Measurements from ENCODE around the gene NOS1.
"Not testable (repeated sequence)": the region's sequence is repeated elsewhere in the genome, so short reads cannot be mapped to it uniquely, and the experiment has no call there.

Gene NOS1

DNA sequence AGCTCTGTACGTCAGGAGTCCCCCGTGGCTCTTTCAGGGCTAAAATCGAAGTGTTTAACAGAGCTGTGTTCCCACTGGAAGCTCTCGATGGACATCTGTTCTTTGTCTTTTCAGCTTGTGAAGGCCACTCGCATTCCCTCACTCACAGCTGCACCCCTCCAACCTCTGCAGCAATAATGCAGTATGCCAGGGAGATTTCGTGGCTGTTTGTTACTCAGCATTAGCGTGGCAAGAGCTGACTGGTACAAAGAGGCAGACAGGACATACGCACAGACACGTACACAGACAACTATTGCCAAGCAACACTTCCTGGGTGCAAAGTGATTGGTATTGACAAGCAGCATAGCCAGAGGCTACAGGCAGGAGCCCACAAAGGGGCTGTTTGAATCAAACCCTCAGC is 159.4 kb downstream of the NOS1 start:
- DNase-seq = no peak

DNA sequence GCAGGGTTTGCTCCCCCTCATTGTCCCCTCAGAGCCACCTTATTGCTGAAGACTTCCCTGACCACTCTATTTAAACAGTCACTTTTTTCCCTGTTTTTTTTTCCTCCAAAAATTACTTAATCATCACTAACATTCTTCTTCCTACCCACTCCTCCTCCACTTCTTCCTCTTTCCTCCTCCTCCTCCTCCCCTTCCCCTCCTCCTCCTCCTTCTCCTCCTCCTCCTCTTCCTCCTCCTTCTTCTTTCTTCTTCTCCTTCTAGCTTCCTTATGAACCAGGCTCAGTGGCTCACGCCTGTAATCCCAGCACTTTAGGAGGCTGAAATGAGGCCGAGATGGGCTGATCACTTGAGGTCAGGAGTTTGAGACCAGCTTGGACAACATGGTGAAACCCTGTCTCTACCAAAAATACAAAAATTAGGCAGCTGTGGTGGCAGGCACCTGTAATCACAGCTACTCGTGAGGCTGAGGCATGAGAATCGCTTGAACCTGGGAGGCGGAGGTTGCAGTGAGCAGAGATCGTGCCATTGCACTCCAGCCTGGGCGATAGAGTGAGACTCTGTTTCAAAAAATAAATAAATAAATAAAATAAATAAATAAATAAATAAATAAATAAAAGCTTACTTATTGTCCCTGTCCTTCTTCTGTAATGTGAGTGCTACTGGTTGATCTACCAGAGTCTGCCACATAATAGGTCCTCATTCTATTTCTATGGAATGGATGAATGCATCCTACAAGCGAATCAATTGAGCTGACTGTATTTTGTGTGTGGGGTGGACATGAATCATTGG is 161.3 kb downstream of the NOS1 start:
- DNase-seq = not testable (repeated sequence)

DNA sequence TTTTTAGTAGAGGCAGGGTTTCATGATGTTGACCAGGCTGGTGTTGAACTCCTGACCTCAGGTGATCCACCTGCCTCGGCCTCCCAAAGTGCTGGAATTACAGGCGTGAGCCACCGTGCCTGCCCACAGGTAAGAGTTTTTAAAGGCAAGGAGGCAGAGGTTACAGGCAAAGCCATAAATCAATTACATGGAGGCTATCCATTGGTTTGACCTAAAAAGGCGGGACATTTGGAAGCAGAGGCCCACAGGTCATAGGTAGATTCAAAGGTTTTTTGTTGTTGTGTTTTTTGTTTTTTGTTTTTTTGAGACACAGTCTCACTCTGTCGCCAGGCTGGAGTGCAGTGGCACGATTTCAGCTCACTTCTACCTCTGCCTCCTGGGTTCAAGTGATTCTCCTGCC is 165.1 kb downstream of the NOS1 start:
- not testable (repeated sequence) for DNase-seq

DNA sequence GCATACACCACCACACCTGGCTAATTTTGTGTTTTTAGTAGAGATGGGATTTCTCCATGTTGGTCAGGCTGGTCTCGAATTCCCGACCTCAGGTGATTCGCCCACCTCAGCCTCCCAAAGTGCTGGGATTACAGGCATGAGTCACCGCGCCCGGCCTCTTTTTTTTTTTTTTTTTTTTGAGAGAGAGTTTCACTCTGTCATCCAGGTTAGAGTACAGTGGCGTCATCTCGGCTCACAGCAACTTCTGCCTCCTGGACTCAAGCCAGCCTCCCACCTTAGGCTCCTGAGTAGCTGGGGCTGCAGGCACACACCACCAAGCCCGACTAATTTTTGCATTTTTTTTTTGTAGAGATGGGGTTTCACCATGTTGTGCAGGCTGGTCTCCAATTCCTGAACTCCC is 166.4 kb downstream of the NOS1 start:
- DNase-seq = not testable (repeated sequence)

DNA sequence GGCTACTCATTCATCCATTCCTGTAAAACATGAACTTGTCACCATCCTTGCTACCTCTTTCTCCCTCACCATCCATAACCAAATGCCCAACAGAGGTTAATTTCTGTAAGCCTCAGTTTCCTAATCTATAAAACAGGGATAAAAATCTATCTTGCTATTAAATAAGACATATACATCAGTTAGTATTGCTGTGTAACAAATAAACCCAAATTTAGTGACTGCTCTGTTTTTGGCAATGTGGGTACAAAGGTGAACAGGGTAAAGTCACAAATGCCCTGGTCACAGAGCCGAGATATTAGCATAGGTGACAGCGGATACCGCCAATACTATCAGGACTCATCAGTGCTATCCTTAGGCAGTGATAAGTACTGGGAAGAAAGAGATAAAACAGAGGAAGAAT is 167.5 kb downstream of the NOS1 start:
- DNase-seq = no peak

DNA sequence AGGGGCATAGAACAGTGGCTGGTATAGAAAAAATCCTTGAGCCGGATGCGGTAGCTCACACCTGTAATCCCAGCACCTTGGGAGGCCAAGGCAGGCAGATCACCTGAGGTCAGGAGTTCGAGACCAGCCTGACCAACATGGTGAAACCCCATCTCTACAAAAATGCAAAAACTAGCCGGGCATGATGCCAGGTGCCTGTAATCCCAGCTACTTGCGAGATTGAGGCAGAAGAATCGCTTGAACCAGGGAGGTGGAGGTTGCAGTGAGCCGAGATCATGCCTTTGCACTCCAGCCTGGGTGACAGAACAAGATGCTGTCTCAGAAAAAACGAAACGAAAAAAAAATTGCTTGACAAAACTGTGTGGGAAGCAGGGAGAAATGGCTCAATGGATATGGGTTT is 168.8 kb downstream of the NOS1 start:
- DNase-seq = not testable (repeated sequence)

DNA sequence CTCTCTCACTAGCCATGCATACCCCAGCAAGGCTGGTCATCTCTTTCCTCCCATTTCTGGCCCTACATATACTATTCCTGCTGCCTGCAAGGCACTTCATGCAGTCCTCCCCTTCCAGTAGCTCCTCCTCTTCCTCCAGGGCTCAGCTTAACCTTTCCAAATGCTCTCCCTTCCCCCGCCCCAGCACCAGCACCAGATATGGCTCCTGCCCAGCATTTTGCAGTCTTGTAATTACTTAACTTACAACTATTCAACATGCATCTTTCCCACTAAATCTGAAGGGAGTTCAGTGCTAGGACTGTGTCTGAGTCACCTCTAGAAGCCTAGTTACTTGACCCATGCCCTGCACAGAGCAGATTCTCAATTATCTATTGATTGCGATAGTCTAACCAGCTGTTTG is 169.4 kb downstream of the NOS1 start:
- DNase-seq = no peak

DNA sequence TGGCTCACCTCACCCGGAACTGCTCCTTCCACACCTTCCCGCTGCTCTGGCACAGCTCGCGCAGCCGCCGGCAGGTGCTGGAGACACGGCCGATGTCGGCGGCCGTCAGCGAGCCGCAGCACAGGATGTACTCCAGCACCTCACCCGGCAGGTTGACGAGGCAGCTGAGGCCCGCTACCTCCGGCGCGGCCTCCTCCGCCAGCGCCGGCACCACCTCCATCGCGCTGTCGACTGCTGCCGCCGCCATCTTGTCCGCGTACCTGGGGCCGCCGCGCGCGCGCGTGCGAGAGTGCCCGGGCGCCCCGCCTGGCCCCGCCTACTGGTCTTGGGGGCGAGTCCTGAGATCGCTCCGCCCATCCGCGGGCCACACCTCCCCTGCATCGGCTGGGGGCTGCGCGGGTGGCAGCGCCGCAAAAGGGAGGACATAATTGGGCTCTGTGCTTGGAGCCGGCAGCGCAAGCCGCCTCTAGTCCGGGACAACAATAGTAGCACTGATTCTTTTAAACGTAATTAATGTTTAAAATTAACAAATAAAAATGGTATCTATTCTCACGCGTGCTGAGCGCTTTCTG is 171.1 kb downstream of the NOS1 start, which contains the start of gene FBXO21:
FBXO21 (minus strand) TSS at position 261 of the 572 bp plus-strand sequence; CDS start at position 247, 14 bp downstream.
- peak; percentile 76 for DNase-seq

DNA sequence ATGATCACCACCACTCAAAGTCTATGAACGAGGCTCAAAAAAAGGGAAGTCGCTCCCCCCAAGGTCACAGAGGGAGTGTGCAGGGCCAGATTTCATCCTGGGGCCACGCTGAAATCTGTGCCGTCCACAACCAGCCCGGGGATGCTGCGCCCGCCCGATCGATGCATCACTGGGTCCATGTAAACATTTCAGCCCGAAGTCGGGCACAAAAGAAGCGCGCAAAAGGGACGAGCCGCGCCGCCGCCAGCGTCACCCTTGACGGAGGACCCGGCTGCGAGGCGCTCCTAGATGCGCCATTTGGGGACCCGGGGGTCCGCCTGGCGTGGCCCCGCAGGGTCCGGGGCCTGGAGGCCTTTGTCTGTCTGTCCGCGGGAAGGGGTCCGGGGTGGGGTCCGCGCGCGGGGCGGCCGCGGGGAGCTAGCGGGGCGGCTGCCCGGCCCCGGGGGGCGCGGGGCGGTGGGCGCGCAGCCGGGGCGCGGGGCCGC is 171.7 kb downstream of the NOS1 start:
- DNase-seq = no peak

DNA sequence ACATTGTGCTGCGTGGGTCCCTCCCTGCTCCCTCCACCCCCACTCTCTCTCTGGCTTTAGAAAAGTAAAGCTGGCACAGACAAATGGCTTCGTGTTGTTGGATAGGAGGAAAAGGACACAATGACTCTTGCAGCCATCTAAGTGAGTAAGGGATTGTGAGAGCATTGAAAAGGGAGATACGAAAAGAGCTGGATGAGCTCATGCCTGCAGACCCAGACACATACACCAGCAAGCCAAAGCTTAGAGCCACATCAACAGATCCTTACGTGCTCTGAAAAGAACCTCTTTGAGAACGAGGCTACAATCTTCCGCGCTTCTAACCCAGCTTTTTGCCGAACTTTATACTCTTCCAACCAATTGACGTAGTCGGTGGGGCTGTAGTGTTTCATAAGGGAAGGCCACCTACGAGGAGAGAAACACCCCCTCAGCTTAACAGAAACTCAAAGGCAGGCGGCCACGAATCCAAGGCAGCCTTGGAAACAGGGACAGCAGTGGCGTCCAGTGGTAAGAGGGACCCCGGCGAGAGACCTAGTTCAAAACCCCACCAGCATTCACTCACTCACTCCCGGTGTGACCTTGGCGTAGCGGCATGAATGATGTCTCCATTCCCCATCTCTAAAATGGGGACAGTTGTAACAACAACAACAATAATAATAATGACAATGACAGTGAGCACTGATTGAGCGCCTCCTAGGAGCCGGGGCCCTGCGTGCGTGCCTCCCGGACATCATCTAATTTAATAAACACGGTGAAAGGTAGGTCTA is 172.3 kb downstream of the NOS1 start:
- no peak for DNase-seq

DNA sequence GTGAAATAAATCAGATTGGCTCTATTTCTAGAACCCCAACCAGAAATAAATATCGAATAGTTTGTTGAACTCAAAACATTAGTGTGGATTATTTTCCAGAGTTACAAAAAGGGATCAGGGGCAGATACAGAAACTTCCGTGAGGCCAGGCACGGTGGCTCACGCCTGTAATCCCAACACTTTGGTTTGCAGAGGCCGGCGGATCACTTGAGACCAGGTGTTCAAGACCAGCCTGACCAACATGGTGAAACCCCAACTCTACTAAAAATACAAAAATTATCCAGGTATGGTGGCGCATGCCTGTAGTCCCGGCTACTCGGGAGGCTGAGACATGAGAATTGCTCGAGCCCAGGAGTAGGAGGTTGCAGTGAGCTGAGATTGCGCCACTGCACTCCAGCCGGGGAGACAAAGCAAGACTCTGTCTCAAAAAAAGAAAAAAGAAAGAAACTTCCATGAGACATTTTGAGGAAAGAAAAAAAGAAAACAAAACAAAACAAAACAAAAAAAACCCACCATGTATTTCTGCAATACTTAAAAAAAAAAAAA is 173.2 kb downstream of the NOS1 start:
- DNase-seq = no peak

DNA sequence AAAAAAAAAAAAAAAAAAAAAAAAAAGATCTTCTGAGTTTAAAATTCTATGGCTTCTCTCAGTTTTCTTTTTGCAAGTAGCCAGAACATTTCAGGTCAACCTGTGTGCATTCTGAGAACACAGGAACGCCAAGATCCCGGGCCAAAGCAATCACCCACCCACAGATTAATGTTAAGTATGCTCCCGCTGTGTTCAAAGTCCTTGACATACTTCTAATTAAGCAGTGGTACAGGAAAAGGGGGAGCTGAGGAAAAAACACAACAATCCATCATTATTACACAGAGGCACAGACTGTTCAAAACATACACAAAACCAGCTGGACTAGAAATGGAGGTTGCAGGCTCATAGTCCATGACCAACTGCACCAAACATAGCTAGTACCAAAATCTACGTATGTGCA is 174.0 kb downstream of the NOS1 start:
- DNase-seq = no peak

DNA sequence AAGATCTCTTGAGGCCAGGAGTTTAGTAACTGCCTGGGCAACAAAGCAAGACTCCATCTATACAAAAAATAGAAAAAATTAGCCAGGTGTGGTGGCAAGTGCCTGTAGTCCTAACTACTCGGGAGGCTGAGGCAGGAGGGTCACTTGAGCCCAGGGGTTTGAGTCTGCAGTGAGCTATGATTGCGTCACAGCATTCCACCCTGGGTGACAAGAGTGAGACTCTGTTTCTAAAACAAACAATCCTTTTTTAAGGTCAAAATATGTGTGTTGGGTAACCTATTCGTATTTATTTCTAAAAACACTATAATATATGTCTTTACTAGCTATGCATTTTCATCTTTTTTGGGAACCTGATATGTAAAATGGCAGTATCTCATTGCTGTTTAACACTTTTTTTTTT is 178.6 kb downstream of the NOS1 start:
- no peak for DNase-seq

DNA sequence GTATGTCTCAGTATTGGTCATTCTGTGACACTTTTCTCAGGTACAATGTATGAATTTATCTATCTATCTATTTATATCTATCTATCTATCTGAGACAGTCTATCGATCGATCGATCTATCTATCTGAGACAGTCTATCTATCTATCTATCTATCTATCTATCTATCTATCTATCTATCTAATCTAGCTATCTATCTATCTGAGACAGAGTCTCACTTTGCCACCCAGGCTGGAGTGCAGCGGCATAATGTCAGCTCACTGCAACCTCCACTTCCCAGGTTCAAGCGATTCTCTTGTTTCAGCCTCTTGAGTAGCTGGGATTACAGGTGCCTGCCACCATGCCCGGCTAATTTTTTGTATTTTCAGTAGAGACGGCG is 180.0 kb downstream of the NOS1 start:
- DNase-seq = not testable (repeated sequence)

DNA sequence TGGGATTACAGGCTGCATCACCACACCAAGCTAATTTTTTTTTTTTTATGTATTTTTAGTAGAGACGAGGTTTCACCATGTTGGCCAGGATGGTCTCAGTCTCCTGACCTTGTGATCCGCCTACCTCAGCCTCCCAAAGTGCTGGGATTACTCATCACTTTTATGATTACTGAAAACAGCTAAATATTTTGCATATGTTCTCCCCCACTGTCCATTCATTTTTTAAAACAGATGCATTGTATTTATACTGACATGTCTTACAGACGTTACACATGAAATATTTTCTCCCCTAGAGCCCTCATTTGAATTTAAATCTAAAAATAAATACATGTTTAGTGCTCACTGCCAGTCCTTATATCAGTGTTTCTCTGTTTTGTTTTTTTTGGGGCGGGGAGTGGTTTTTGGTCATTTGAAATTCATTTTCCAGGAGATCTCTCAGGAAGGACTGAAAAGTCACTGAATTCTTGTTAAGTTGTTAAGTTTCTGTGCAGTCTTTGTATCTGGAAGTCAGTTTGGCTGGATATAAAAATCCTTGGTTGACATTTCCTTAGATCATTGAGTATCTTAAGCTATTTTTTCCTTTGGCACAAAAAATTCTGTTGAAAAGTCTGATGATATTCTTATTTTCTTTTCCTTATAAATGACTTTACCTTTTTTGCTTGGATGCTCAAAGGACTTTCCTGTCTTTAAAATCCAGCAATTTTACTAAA is 180.5 kb downstream of the NOS1 start:
- DNase-seq = no peak

DNA sequence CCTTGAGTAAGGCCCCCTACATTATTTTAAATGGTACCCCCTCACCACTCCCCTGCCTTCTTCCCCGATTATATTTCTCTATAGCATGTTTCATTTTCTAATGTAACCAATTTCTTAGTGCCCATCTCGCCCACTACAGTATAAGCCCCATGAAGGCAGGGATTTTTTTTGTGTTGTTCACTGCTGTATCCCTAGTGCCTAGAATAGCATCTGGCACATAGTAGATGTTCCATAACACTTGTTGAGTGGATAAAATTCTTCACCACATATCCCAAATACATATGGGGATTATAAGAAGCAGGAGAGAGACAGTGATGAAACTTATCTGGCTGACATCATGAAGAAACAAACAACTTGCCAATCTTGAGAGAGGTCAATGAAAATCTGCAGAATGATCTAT is 182.7 kb downstream of the NOS1 start:
- no peak for DNase-seq

DNA sequence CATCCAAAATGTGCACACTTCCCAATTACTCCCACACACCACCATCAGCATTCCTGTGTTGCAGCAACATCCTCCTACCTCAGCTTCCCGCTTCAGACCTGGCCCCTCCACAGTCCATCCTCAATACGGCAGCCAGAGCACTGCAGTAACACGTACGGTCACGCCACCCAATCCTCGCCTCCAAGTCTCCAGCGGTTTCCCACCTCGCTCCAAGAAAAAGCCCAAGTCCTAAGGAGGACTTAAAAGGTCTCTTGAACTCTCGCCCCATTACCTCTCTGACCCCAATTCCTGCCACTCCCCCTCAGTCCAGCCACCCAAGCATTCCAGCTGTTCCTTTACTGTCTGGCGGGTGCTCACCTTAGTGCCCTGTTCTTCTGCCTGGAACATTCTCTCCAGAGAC is 183.1 kb downstream of the NOS1 start:
- DNase-seq = no peak

DNA sequence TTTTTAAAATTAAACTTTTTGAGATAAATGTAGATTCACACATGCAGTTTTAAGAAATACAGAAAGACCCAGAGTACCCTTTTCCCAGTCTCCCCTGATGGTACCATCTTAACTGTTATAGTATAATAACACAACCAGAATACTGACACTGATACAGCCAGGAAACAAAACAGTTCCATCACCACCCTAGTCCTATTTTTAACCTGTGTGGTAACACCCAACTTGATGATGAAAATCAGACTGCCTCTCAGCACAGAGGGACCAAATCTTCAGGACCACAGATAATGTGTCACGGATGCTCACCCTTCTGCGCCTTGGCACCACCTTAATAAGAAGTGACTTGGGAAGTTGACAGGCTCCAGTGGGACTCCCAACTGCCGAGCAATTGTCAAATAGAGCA is 189.3 kb downstream of the NOS1 start:
- DNase-seq = no peak

DNA sequence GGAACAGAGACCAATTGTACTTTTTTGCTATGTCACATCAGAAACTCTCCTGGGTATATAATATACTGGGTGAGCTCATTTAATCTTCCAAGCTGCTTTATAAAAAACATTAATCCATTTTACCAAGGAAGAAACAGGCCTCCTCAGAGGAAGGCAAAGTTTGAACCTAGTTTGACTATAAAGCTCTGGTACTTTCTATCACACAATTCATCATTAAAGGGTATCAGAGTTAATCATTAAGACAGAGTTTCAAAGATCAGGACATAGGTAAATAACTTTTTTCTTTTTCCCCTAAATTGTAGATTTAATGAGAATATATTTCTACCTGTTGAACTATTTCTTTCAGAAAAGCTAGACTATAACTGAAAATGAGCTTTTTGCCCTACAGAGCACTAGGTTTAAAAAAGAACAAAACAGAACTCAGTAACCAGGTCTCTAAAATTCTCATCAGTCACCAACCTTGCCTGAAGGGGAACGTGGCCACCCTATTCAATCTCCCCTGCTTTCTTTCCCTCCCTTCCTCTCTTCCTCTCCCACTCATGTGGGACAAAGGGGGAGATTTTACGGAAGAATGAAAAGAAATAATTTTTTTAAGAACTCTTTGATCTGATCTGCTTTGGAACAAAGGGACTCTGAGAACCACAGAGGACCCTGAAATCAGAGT is 189.8 kb downstream of the NOS1 start:
- no peak for DNase-seq

DNA sequence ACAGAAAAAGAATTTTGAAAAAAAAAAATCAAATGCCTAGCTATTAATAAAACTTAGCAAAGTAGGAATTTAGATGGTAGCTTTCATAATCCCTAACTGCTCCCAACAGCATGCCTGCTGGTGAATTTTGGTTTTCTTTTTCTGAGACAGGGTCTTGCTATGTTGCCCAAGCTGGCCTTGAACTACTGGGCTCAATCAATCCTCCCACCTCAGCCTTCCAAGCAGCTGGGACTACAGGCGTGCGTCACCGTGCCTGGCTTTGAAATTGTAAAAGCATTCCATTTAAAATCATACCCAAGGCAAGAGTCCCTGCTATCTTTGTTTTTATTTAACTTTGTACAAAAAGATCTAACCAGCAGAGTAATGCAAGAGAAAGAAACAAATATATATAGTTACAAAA is 191.9 kb downstream of the NOS1 start:
- DNase-seq = no peak

DNA sequence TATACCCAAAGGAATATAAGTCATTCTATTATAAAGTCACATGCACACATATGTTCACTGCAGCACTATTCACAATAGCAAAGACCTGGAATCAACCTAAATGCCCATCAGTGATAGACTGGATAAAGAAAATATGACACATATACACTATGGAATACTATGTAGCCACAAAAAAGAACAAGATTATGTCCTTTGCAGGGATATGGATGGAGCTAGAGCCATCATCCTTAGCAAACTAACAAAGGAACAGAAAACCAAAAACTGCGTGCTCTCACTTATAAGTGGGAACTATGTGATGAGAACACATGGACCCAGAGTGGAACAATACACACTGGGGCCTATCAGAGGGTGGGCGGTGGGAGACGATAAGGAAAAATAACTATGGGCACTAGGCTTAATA is 192.4 kb downstream of the NOS1 start:
- DNase-seq = no peak

DNA sequence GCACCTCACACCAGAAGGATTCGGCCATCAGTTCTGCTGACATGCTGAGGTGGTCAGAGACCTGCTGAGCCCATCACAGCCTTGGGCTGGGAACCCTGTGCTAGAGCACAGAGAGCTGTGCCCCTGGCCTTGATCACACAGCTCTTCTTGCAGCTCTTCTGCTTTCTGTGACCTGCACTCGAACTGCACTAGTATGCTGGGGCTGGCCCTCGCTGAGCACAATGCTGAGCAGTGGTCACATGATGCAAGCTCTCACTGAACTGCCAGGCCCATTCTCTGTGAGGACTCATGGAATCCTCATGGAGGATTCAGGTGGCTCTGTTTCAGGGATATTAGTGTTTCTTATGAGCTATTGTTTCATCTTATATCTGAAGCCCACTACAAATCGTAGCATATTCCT is 193.7 kb downstream of the NOS1 start:
- DNase-seq = no peak
